ENCODE data around the gene FNDC3B. TPM values are rescaled to one million over a fixed set of nuclear protein-coding genes. Genes with fewer than 3 reads are reported as not detected.

Gene FNDC3B
- total and polyA plus RNA-seq, 4 donors: 13.3 to 175 (median 100) TPM

DNA sequence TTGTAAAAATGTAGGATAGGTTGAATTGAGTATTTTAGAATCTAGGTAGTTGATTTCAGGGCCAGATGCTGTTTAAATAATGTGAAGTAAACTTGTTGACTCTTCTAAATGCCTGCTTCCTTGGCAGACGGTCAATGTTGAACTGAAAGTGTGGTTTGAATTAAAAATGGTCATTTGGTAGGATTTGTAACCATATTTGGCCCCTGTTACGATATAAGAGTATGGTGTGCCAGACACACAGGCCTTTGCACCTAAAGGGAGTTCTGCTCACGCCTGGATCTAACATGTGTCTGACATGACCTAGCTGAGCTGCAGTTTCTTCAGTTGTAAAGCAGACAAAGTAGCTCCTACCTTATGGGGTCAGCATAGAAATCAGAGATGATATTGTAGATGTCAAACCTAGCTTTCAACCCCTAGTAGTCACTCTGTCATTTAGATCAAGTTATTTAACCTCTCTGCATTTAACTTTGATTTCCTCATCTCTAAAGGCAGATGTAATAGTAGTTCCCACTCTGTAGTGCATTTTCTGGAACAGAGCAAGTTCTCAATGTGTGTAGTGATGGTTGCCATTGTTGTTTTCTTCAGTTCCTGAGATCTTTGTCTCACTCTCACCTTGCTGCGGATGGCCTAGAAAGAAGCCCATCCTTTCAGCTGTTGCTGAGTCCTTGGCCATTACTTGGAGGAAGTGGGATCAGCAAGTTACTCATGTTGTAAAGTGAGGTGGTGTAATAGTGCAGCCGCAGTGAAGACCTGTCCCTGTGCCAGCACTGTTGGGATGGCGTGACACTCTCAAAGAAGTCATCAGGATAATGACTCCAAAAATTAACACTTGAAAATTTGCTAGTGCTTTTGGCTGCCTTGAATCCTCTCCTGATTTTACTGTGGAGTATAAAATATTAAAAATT lies 318.7 kb downstream of the FNDC3B start:
- Histone ChIP-seq H3K4me3 (no peak overlapping the region), H3K27me3 (ENCODE audit: control insufficient read depth in 3 of 3, insufficient read depth in 3 of 3, low read length in 2 of 3) (no peaks in the 10 kb centered on the region), H3K9me3 (ENCODE audit: control insufficient read depth in 4 of 4, insufficient read depth in 3 of 4, low read length in 3 of 4) (no peaks in the 10 kb centered on the region), H3K4me1 (ENCODE audit: control insufficient read depth in 5 of 5, insufficient read depth in 5 of 5, low read length in 5 of 5) (peaks cover 0 to 14% (median 0%) of the 10 kb centered on the region in 5 donors), H3K27ac (ENCODE audit: low read depth in 1 of 2, low read length in 1 of 2) (no peak overlapping the region), H3K36me3 (ENCODE audit: control insufficient read depth in 4 of 4, insufficient read depth in 4 of 4, low read length in 4 of 4) (peaks cover 10 to 28% (median 13%) of the 10 kb centered on the region in 4 donors), H3K9ac (ENCODE audit: insufficient read depth in 1 of 2, low read length in 2 of 2) (no peak overlapping the region)
- WGBS, 2 donors: 55 to 74% methylated on average over 6 of the region's 6 CpGs
- DNase-seq (no peak), ATAC-seq (ENCODE audit: insufficient read depth, low FRiP score) (no peak)
- TF ChIP-seq, protein P1, sequence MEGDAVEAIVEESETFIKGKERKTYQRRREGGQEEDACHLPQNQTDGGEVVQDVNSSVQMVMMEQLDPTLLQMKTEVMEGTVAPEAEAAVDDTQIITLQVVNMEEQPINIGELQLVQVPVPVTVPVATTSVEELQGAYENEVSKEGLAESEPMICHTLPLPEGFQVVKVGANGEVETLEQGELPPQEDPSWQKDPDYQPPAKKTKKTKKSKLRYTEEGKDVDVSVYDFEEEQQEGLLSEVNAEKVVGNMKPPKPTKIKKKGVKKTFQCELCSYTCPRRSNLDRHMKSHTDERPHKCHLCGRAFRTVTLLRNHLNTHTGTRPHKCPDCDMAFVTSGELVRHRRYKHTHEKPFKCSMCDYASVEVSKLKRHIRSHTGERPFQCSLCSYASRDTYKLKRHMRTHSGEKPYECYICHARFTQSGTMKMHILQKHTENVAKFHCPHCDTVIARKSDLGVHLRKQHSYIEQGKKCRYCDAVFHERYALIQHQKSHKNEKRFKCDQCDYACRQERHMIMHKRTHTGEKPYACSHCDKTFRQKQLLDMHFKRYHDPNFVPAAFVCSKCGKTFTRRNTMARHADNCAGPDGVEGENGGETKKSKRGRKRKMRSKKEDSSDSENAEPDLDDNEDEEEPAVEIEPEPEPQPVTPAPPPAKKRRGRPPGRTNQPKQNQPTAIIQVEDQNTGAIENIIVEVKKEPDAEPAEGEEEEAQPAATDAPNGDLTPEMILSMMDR (IDR thresholded peaks at IDR 0.05; ENCODE audit: control extremely low read depth, extremely low read depth): no peak

DNA sequence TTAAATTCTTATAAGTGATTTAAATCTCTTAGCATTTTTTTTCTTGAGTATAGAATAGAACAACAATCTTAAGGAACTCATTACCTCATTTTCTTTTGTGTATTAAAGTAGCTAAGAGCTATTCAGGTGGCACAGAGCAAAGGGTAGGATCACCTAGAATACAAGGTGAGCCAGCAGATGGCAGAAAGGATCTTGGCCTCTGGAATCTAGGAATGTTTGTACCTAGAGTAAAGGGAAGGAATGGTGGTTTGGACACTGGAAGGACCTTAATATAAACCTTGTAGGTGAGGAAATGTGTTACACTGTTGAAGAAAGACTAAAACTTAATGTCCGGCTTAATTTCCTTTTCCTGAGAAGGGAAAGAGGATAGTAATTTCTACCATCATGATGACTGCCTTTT lies 319.9 kb downstream of the FNDC3B start:
- TF ChIP-seq, protein P1 (IDR thresholded peaks at IDR 0.05; ENCODE audit: control extremely low read depth, extremely low read depth): no peak
- no peaks in the 10 kb centered on the region for H3K9me3 ChIP-seq (ENCODE audit: control insufficient read depth in 4 of 4, insufficient read depth in 3 of 4, low read length in 3 of 4)
- no peak overlapping the region for H3K9ac ChIP-seq (ENCODE audit: insufficient read depth in 1 of 2, low read length in 2 of 2)
- no peak for DNase-seq
- 77 to 92% methylated on average over 1 of the region's 1 CpG for whole genome bisulfite sequencing, 2 donors
- H3K4me3 ChIP-seq: no peak overlapping the region
- ATAC-seq (ENCODE audit: insufficient read depth, low FRiP score): no peak
- H3K27ac ChIP-seq (ENCODE audit: low read depth in 1 of 2, low read length in 1 of 2): no peak overlapping the region
- no peaks in the 10 kb centered on the region for H3K27me3 ChIP-seq (ENCODE audit: control insufficient read depth in 3 of 3, insufficient read depth in 3 of 3, low read length in 2 of 3)
- H3K36me3 ChIP-seq (ENCODE audit: control insufficient read depth in 4 of 4, insufficient read depth in 4 of 4, low read length in 4 of 4): peaks cover 13 to 28% (median 15%) of the 10 kb centered on the region in 4 donors
- peaks cover 0 to 14% (median 0%) of the 10 kb centered on the region in 5 donors for H3K4me1 ChIP-seq (ENCODE audit: control insufficient read depth in 5 of 5, insufficient read depth in 5 of 5, low read length in 5 of 5)

DNA sequence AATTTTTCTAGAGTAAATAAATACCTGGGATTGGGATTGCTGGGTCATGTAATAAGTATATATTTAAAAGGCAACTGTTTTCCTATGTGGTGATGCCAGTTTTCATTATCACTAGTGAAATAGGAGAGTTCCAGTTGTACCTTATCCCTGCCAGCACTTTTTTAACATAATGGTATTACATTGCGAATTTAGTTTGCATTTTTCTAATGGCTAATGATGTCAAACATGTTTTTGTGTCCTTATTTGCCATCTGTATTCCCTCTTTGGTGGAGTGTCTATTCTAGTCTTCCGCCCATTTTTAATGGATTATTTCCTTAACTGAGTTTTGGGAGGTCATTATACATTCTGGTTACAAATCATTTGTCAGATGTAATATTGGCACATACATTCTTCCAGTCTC lies 320.6 kb downstream of the FNDC3B start:
- DNase-seq: no peak

More for the DNA sequence above, 320.6 kb downstream of the FNDC3B start:
- ATAC-seq (ENCODE audit: insufficient read depth, low FRiP score): no peak
- TF ChIP-seq, protein P1 (IDR thresholded peaks at IDR 0.05; ENCODE audit: control extremely low read depth, extremely low read depth): no peak
- H3K27ac ChIP-seq (ENCODE audit: low read depth in 1 of 2, low read length in 1 of 2): no peak overlapping the region
- WGBS, 2 donors: 99 to 100% methylated on average over 2 of the region's 2 CpGs
- peaks cover 0 to 14% (median 0%) of the 10 kb centered on the region in 5 donors for H3K4me1 ChIP-seq (ENCODE audit: control insufficient read depth in 5 of 5, insufficient read depth in 5 of 5, low read length in 5 of 5)
- H3K4me3 ChIP-seq: no peak overlapping the region
- no peak overlapping the region for H3K9ac ChIP-seq (ENCODE audit: insufficient read depth in 1 of 2, low read length in 2 of 2)
- no peaks in the 10 kb centered on the region for H3K27me3 ChIP-seq (ENCODE audit: control insufficient read depth in 3 of 3, insufficient read depth in 3 of 3, low read length in 2 of 3)
- H3K36me3 ChIP-seq (ENCODE audit: control insufficient read depth in 4 of 4, insufficient read depth in 4 of 4, low read length in 4 of 4): peaks cover 15 to 26% (median 16%) of the 10 kb centered on the region in 4 donors
- no peaks in the 10 kb centered on the region for H3K9me3 ChIP-seq (ENCODE audit: control insufficient read depth in 4 of 4, insufficient read depth in 3 of 4, low read length in 3 of 4)

Data from lung (tissue), 12 donors.